HepG2 (cell line): ENCODE results near the gene DENND4A. TPM values are rescaled to one million over a fixed set of nuclear protein-coding genes. Genes with fewer than 3 reads are reported as not detected.
A peak's percentile ranks its signal among the peaks of the same experiment; 100 is the strongest.

Source experiments
- ATF3 ChIP-seq: sonication (generic); formaldehyde crosslinking; IDR thresholded peaks from 2 replicates; pipeline ENCODE4 v1.4.0; 2020; ENCODE audit warnings: missing genetic modification reagents
- DNMT3B ChIP-seq: conservative IDR thresholded peaks from 2 replicates; pipeline ENCODE4 v1.6.1; 2016; ENCODE audit warnings: missing biosample characterization, control low read depth
- GTF3A ChIP-seq: sonication (generic); formaldehyde crosslinking; conservative IDR thresholded peaks from 2 replicates; pipeline ENCODE4 v1.4.0; 2020; ENCODE audit warnings: mild to moderate bottlenecking, missing genetic modification reagents
- HNRNPLL ChIP-seq: fragments of 200-400 bp; formaldehyde crosslinking; IDR thresholded peaks from 2 replicates; pipeline ENCODE4 v1.6.1; 2017; ENCODE audit warnings: mild to moderate bottlenecking, low read depth, low read length; ENCODE audit not compliant: poor library complexity, severe bottlenecking
- IKZF1 ChIP-seq: fragments of 450-650 bp; IDR thresholded peaks from 2 replicates; pipeline ENCODE4 v1.7.1; 2016
- IRF9 ChIP-seq: sonication (generic); formaldehyde crosslinking; IDR thresholded peaks from 2 replicates; pipeline ENCODE4 v1.8.0; 2022; ENCODE audit warnings: missing genetic modification reagents, mild to moderate bottlenecking, borderline replicate concordance
- PITX1 ChIP-seq: sonication (generic); formaldehyde crosslinking; IDR thresholded peaks from 2 replicates; pipeline ENCODE4 v1.5.1; 2020; ENCODE audit warnings: mild to moderate bottlenecking, missing genetic modification reagents
- SKIL ChIP-seq: sonication (generic); formaldehyde crosslinking; IDR thresholded peaks from 2 replicates; pipeline ENCODE4 v1.8.0; 2022; ENCODE audit warnings: missing genetic modification reagents, mild to moderate bottlenecking, moderate library complexity, borderline replicate concordance
- ZMYM4 ChIP-seq: sonication (generic); formaldehyde crosslinking; IDR thresholded peaks from 2 replicates; pipeline ENCODE4 v1.8.1; 2023; ENCODE audit warnings: mild to moderate bottlenecking, missing genetic modification reagents
- ZNF251 ChIP-seq: sonication (generic); formaldehyde crosslinking; IDR thresholded peaks from 2 replicates; pipeline ENCODE4 v1.9.0; 2021; ENCODE audit warnings: mild to moderate bottlenecking, missing genetic modification reagents
- ZNF598 ChIP-seq: sonication (generic); formaldehyde crosslinking; IDR thresholded peaks from 2 replicates; pipeline ENCODE4 v1.5.1; 2020; ENCODE audit warnings: mild to moderate bottlenecking, missing genetic modification reagents, borderline replicate concordance
- ZNF609 ChIP-seq: sonication (generic); formaldehyde crosslinking; IDR thresholded peaks from 2 replicates; pipeline ENCODE4 v1.4.0; 2020; ENCODE audit warnings: mild to moderate bottlenecking, missing genetic modification reagents, borderline replicate concordance
- ZNF770 ChIP-seq: sonication (generic); formaldehyde crosslinking; IDR thresholded peaks from 2 replicates; pipeline ENCODE4 v1.5.0; 2020; ENCODE audit warnings: mild to moderate bottlenecking, missing genetic modification reagents
- ZNF776 ChIP-seq: sonication (generic); formaldehyde crosslinking; IDR thresholded peaks from 2 replicates; pipeline ENCODE4 v1.4.0; 2020; ENCODE audit warnings: mild to moderate bottlenecking, missing genetic modification reagents
- ZNF784 ChIP-seq: sonication (generic); formaldehyde crosslinking; IDR thresholded peaks from 2 replicates; pipeline ENCODE4 v1.5.1; 2020; ENCODE audit warnings: missing genetic modification reagents, mild to moderate bottlenecking, borderline replicate concordance
- ZSCAN29 ChIP-seq: sonication (generic); formaldehyde crosslinking; conservative IDR thresholded peaks from 2 replicates; pipeline ENCODE4 v1.4.0; 2020; ENCODE audit warnings: mild to moderate bottlenecking, missing genetic modification reagents
- polyA plus RNA-seq, 8 experiments: library from polyadenylated mRNA; depleted of rRNA in 3 of 8; stranded (reverse) in 7 of 8; unstranded in 1 of 8; fragments of >200 nt; fragmentation: Illumina TruSeq in 4 of 8; extraction: Trizol in 4 of 8; gene quantifications; 2 replicates each; pipeline versions ENCODE4 v1.2.1 to v1.2.3, GENCODE V29; 2011 to 2016; ENCODE audit warnings: low read depth in 4 of 8, missing spikeins in 1 of 8, mixed read lengths in 1 of 8; ENCODE audit not compliant: insufficient read depth in 1 of 8
- total RNA-seq, 5 experiments: library from RNA; depleted of rRNA; stranded (reverse); fragments of >200 nt; fragmentation: Illumina TruSeq; extraction: Trizol; gene quantifications; 2 replicates each; pipeline ENCODE4 v1.2.3, GENCODE V29; 2016; ENCODE audit warnings: low read depth in 1 of 5

The DENND4A gene
- total and polyA plus RNA-seq, 2 of the 13 experiments (the other 11 are each of a cell fraction or from before 2014, with no cell fraction given) = 13.2 to 18.6 TPM

- TF ChIP-seq PITX1 (CRISPR knock-in tag) (peak; percentile 66), ZNF770 (peak; percentile 86; the same call in 1 of the 2 replicates), ATF3 (CRISPR knock-in tag) (peak; percentile 33; the same call in 1 of the 2 replicates), ZNF598 (peak; percentile 66; the same call in 1 of the 2 replicates), GTF3A (CRISPR knock-in tag) (0 out of 2 replicates have a peak, but pooled peaks have one; percentile 35), HNRNPLL (peak; percentile 86), ZNF776 (peak; percentile 72; the same call in 1 of the 2 replicates), ZNF609 (CRISPR knock-in tag) (peak; percentile 70; the same call in 1 of the 2 replicates), IKZF1 (no peak), SKIL (no peak; the same call in 1 of the 2 replicates), ZSCAN29 (CRISPR knock-in tag) (peak; percentile 79; the same call in 1 of the 2 replicates), ZNF784 (CRISPR knock-in tag) (peak; percentile 81), DNMT3B (peak; percentile 91; the same call in 1 of the 2 replicates), ZMYM4 (peak; percentile 100), ZNF251 (CRISPR knock-in tag) (no peak), IRF9 (0 out of 2 replicates have a peak, but pooled peaks have one; percentile 66)
These were observed at the start of gene DENND4A (continued) for GRCh38 chr15:65792138-65792987.
